Keratinocyte (primary cell): ENCODE data around the gene CCDC7. TPM values are rescaled to one million over a fixed set of nuclear protein-coding genes. Genes with fewer than 3 reads are reported as not detected.
"Not testable (repeated sequence)": the region's sequence is repeated elsewhere in the genome, so short reads cannot be mapped to it uniquely, and the experiment has no call there.

Experiments
- DNase-seq: peaks from one replicate; pipeline ENCODE4 v3.0.0-alpha.2; 2011; ENCODE audit warnings: low read depth, missing footprints, low spot score
- FAIRE-seq: peaks from 2 replicates; lab custom pipeline; 2011; peaks lifted over from hg19 to GRCh38; lab: Jason Lieb, UNC
- H2AFZ ChIP-seq: 2 replicates; pipeline ENCODE4 v1.6.0; 2012; ENCODE audit warnings: low read length, control low read depth, inconsistent platforms; ENCODE audit not compliant: control insufficient read depth
- H3K27ac ChIP-seq: 2 replicates; pipeline ENCODE4 v1.5.1; 2011; ENCODE audit warnings: low read length; ENCODE audit not compliant: control insufficient read depth, insufficient read depth
- H3K27me3 ChIP-seq: 3 replicates; pipeline ENCODE4 v1.6.0; 2011; ENCODE audit warnings: low read length; ENCODE audit not compliant: control insufficient read depth, insufficient read depth; ENCODE audit errors: extremely low read depth
- H3K36me3 ChIP-seq, 2 experiments: 2 replicates in 1 of 2; 3 replicates in 1 of 2; pipeline ENCODE4 v1.5.1; 2011; ENCODE audit warnings: low read length in 2 of 2, mild to moderate bottlenecking in 1 of 2; ENCODE audit not compliant: control insufficient read depth in 2 of 2, insufficient read depth in 2 of 2; ENCODE audit errors: extremely low read depth in 1 of 2
- H3K4me1 ChIP-seq: 3 replicates; pipeline ENCODE4 v1.5.1; 2011; ENCODE audit warnings: low read length; ENCODE audit not compliant: control insufficient read depth, insufficient read depth; ENCODE audit errors: extremely low read depth
- H3K4me2 ChIP-seq: 3 replicates; pipeline ENCODE4 v1.6.0; 2011; ENCODE audit warnings: low read depth, low read length; ENCODE audit not compliant: control insufficient read depth, insufficient read depth; ENCODE audit errors: extremely low read depth
- H3K4me3 ChIP-seq, 3 experiments: fragments of 200-600 bp in 1 of 3; sonication (generic) in 1 of 3; 2 replicates in 2 of 3; 3 replicates in 1 of 3; pipeline ENCODE4 v1.5.1; 2011 to 2016; ENCODE audit warnings: low read length in 3 of 3, mild to moderate bottlenecking in 3 of 3, control low read depth in 2 of 3, inconsistent platforms in 1 of 3, low read depth in 1 of 3, mixed read lengths in 1 of 3, mixed run types in 1 of 3, moderate library complexity in 1 of 3; ENCODE audit not compliant: control insufficient read depth in 2 of 3, insufficient read depth in 2 of 3; ENCODE audit errors: extremely low read depth in 1 of 3
- H3K79me2 ChIP-seq: 2 replicates; pipeline ENCODE4 v1.6.0; 2012; ENCODE audit warnings: low read length; ENCODE audit not compliant: control insufficient read depth, insufficient read depth
- H3K9ac ChIP-seq: 3 replicates; pipeline ENCODE4 v1.6.0; 2011; ENCODE audit warnings: low read length; ENCODE audit not compliant: control insufficient read depth, insufficient read depth; ENCODE audit errors: extremely low read depth
- H3K9me1 ChIP-seq: 3 replicates; pipeline ENCODE4 v1.6.0; 2011; ENCODE audit warnings: low read length; ENCODE audit not compliant: control insufficient read depth, insufficient read depth; ENCODE audit errors: extremely low read depth
- H3K9me3 ChIP-seq: 2 replicates; pipeline ENCODE4 v1.5.1; 2012; ENCODE audit warnings: low read depth, low read length; ENCODE audit not compliant: control insufficient read depth
- H4K20me1 ChIP-seq: 3 replicates; pipeline ENCODE4 v1.6.0; 2011; ENCODE audit warnings: low read length; ENCODE audit not compliant: control insufficient read depth, insufficient read depth; ENCODE audit errors: extremely low read depth
- EZH2 ChIP-seq: IDR thresholded peaks from one replicate; pipeline ENCODE4 v1.6.1; 2012; ENCODE audit warnings: inconsistent platforms, mild to moderate bottlenecking, low read length, moderate library complexity
- dilution Hi-C: fragments of 300-500 bp; cut with MboI; formaldehyde crosslinking; loops from one replicate; pipeline ENCODE4 v1.7.0; 2020; ENCODE audit warnings: low sequenced_read_pairs; ENCODE audit not compliant: extremely low pct_ligation_motif_present
- polyA plus RNA-seq, 5 experiments: library from polyadenylated mRNA; depleted of rRNA in 3 of 5; stranded (reverse) in 3 of 5; stranded (forward) in 1 of 5; unstranded in 1 of 5; fragments of >200 nt; gene quantifications; 1 replicate in 1 of 5; 2 replicates in 3 of 5; 3 replicates in 1 of 5; pipeline versions ENCODE4 v1.2.1 to v1.2.3, GENCODE V29; 2011 to 2012; ENCODE audit warnings: missing spikeins in 2 of 5, low read depth in 1 of 5, low replicate concordance in 1 of 5
- TF ChIP-seq, protein P1 (sequence below), 3 experiments: IDR thresholded peaks in 1 of 3; conservative IDR thresholded peaks in 1 of 3; optimal IDR thresholded peaks in 1 of 3; 2 replicates in 2 of 3; 3 replicates in 1 of 3; pipeline versions ENCODE3 to v1.5.1; 2011; ENCODE audit warnings: low read length in 3 of 3, mild to moderate bottlenecking in 3 of 3, moderate library complexity in 2 of 3, control low read depth in 1 of 3, inconsistent platforms in 1 of 3; ENCODE audit not compliant: insufficient read depth in 2 of 3; ENCODE audit errors: extremely low read depth in 1 of 3

Gene CCDC7
- polyA plus RNA-seq, 1 donor (not counting 4 experiments of a cell fraction or from before 2014, with no cell fraction given), result 1.1 TPM

DNA sequence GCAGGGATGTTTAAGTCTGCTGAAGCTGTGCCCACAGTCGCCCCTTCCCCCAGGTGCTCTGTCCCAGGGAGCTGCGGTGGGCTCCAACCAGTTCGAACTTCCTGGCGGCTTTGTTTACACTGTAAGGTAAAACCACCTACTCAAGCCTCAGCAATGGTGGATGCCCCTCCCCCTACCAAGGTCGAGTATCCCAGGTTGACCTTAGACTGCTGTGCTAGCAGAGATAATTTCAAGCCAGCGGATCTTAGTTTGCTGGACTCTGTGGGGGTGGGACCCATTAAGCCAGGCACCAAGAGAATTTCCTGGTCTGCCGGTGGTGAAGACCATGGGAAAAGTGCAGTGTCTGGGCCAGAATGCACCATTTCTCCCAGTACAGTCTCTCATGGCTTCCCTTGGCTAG is 56.0 kb downstream of the CCDC7 start:
- Histone ChIP-seq H3K9me3 (no peaks in the 10 kb centered on the region), H3K36me3 (no peaks in the 10 kb centered on the region), H3K9me1 (no peaks in the 10 kb centered on the region), H3K9ac (no peak overlapping the region), H3K4me3 (no peak overlapping the region), H2AFZ (no peak overlapping the region), H3K27me3 (no peaks in the 10 kb centered on the region), H3K4me2 (no peak overlapping the region), H3K4me1 (no peaks in the 10 kb centered on the region), H3K27ac (no peak overlapping the region), H3K79me2 (no peaks in the 10 kb centered on the region), H4K20me1 (no peaks in the 10 kb centered on the region)
- DNase-seq (no peak), FAIRE-seq (no peak)
- TF ChIP-seq, protein P1, sequence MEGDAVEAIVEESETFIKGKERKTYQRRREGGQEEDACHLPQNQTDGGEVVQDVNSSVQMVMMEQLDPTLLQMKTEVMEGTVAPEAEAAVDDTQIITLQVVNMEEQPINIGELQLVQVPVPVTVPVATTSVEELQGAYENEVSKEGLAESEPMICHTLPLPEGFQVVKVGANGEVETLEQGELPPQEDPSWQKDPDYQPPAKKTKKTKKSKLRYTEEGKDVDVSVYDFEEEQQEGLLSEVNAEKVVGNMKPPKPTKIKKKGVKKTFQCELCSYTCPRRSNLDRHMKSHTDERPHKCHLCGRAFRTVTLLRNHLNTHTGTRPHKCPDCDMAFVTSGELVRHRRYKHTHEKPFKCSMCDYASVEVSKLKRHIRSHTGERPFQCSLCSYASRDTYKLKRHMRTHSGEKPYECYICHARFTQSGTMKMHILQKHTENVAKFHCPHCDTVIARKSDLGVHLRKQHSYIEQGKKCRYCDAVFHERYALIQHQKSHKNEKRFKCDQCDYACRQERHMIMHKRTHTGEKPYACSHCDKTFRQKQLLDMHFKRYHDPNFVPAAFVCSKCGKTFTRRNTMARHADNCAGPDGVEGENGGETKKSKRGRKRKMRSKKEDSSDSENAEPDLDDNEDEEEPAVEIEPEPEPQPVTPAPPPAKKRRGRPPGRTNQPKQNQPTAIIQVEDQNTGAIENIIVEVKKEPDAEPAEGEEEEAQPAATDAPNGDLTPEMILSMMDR (optimal IDR thresholded peaks at IDR 0.05 in 1 of 3, IDR thresholded peaks at IDR 0.05 in 1 of 3, conservative IDR thresholded peaks at IDR 0.05 in 1 of 3; ENCODE audit: extremely low read depth in 1 of 3, insufficient read depth in 2 of 3, low read length in 3 of 3), result no peak
- TF ChIP-seq EZH2, result no peak
- dilution Hi-C loops, result no loop called here

DNA sequence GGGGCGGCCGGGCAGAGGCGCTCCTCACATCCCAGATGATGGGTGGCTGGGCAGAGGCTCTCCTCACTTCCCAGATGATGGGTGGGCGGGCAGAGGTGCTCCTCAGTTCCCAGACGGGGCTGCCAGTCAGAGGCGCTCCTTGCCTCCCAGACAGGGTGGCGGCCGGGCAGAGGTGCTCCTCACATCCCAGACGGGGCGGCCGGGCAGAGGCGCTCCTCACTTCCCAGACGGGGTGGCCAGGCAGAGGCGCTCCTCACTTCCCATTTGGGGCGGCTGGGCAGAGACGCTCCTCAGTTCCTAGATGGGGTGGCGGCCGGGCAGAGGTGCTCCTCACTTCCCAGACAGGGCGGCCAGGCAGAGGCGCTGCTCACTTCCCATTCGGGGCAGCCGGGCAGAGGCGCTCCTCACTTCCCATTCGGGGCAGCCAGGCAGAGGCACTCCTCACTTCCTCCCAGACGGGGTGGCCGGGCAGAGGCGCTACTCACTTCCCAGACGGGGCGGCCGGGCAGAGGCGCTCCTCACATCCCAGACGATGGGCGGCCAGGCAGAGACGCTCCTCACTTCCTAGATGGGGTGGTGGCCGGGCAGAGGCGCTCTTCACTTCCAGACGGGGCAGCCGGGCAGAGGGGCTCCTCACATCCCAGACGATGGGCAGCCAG is 60.0 kb downstream of the CCDC7 start:
- H3K9me1 ChIP-seq, H3K36me3 ChIP-seq, H3K9ac ChIP-seq, DNase-seq, dilution Hi-C loops, H3K27ac ChIP-seq, H3K27me3 ChIP-seq, H3K4me3 ChIP-seq, H3K9me3 ChIP-seq, FAIRE-seq, H2AFZ ChIP-seq, H3K79me2 ChIP-seq, H4K20me1 ChIP-seq, H3K4me1 ChIP-seq, H3K4me2 ChIP-seq: not testable (repeated sequence)

DNA sequence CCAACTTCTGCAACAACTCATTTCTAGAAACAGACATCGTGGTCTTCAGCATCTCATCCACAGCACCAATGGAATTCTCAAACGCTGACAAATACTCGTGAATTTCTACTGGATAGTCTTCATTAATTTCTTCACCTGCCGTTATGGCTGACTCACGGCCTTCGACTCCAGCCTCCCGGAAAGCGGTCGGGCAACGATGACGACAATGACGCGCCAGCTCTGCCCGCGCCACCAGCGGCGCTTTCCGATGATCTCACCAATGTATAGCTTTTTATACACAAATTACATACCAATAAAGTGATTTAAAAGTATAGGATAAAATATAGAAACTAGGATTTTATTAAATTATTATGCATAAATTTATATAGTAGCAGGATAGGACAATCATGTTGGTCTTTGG is 65.7 kb downstream of the CCDC7 start:
- H3K4me3 ChIP-seq, result no peak overlapping the region
- H3K36me3 ChIP-seq, result no peaks in the 10 kb centered on the region
- no peak overlapping the region for H3K4me2 ChIP-seq
- no peak overlapping the region for H2AFZ ChIP-seq
- no peak for FAIRE-seq
- no peaks in the 10 kb centered on the region for H3K4me1 ChIP-seq
- no peak for TF ChIP-seq EZH2
- TF ChIP-seq, protein P1 (optimal IDR thresholded peaks at IDR 0.05 in 1 of 3, IDR thresholded peaks at IDR 0.05 in 1 of 3, conservative IDR thresholded peaks at IDR 0.05 in 1 of 3; ENCODE audit: extremely low read depth in 1 of 3, insufficient read depth in 2 of 3, low read length in 3 of 3), result no peak
- H3K27ac ChIP-seq, result no peak overlapping the region
- H3K27me3 ChIP-seq, result no peaks in the 10 kb centered on the region
- dilution Hi-C loops, result no loop called here
- no peaks in the 10 kb centered on the region for H4K20me1 ChIP-seq
- DNase-seq, result no peak
- H3K9ac ChIP-seq, result no peak overlapping the region
- H3K9me1 ChIP-seq, result no peaks in the 10 kb centered on the region
- no peaks in the 10 kb centered on the region for H3K9me3 ChIP-seq
- no peaks in the 10 kb centered on the region for H3K79me2 ChIP-seq
